HG02763 (cell line): ENCODE data around the gene PDE10A.
"Not testable (repeated sequence)": the region's sequence is repeated elsewhere in the genome, so short reads cannot be mapped to it uniquely, and the experiment has no call there.

Source experiments
- ATAC-seq: cut with Tn5 transposase; IDR thresholded peaks from one replicate; pipeline ENCODE4 v1.9.1; 2021; ENCODE audit warnings: mild to moderate bottlenecking, moderate library complexity; ENCODE audit not compliant: unreplicated experiment

PDE10A gene

DNA sequence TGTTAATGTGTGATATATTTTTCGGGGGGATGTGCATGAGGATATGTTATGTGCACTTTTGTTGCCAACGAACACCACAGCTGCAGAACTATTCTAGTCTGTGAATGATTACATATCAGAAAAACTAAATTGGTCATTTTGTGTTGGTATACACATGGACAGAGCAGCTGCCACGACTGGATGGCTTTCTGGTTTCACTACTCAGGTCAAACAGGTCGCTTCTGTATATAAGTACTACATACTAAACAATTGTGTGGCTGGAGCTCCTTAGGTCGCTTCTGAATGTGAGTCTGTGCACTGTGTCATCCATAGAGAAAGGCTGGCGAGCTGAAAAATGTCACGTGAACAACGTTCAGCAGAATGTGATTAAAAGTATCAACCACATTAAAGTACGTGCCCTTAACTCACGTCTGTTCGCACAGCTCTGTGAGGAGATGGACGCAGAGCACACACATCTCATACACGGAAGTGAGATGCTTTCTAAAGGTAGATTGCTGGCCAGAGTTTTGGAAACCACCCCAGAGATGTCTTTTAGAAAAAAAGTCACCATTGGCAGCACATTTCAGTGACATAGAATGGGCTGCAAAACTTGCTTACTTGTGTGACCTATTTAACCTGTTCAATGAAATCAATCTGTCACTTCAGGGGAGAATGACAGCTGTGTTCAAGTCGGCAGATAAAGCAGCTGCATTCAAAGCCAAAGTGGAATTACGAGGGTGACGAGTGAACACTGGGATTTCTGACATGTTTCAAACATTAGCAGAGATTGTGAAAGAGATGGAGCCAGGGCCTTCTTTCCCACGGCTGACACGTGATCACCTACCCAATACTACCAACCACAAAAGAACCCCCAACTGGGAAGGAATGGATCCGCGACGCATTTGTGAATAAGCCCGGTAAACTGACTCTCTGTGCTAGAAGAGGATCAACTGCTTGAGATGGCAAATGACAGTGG lies 176.6 kb downstream of the PDE10A start:
- no peak for ATAC-seq

- no peak for ATAC-seq
These were observed 178.7 kb downstream of the PDE10A start for GRCh38 chr6:165484178-165484889.

DNA sequence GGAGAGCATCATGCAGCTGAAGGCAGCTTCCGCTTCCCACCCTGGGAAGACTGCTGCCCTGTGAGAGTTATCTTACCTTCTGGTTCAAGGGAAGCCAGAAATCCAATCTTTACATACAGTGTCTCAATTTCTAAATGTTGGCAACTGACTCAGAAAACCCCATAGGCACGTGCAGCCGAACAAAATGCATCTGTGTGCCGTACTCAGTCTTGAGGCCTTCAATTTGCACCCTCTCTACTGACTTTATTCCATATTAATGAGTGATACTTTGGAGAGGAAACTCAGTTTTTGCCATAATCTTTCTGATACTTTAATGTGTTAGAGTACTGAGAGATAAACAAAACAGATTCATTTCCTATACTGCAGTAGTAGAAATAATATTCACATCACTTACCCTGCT lies 181.1 kb downstream of the PDE10A start:
- no peak for ATAC-seq

GRCh38 chr6:165480916-165481315 lies 182.1 kb downstream of the PDE10A start:
- no peak for ATAC-seq

DNA sequence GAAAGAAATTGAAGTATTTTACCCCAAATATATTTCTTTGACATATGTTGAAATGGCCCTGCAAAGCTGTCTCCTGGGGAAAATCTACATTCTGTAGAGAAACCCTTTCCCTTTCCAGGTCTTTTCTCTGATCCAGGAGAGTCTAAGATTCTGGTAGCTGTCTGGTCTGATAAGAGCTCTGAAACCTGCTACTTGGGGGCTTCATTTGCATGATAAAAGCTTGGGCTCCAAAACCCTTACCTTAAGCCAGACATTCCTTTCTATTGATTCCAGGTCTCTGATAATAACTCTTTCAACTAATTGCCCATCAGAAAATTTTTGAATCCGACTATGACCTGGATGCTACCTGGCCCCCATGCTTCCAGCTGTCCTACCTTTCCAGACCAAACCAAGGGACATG lies 184.5 kb downstream of the PDE10A start:
- ATAC-seq = no peak

DNA sequence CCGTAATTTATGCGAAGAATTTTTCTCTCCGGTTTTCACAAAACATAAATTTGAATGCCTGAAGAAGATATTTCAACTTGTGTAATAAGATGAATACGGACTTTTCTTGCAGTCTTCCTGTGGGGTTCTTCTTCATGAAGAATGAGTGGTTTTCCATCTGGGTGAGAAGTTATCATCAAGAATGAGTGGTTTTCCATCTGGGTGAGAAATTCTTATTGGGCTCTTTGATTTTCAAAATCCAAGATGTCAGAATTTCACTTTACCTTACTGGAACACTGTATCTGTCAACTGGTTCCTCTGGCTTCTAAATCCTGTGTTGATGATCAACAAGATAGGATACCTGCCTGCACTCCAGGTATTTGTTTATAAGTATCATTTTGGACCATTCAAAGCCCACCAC lies 193.6 kb downstream of the PDE10A start:
- no peak for ATAC-seq

DNA sequence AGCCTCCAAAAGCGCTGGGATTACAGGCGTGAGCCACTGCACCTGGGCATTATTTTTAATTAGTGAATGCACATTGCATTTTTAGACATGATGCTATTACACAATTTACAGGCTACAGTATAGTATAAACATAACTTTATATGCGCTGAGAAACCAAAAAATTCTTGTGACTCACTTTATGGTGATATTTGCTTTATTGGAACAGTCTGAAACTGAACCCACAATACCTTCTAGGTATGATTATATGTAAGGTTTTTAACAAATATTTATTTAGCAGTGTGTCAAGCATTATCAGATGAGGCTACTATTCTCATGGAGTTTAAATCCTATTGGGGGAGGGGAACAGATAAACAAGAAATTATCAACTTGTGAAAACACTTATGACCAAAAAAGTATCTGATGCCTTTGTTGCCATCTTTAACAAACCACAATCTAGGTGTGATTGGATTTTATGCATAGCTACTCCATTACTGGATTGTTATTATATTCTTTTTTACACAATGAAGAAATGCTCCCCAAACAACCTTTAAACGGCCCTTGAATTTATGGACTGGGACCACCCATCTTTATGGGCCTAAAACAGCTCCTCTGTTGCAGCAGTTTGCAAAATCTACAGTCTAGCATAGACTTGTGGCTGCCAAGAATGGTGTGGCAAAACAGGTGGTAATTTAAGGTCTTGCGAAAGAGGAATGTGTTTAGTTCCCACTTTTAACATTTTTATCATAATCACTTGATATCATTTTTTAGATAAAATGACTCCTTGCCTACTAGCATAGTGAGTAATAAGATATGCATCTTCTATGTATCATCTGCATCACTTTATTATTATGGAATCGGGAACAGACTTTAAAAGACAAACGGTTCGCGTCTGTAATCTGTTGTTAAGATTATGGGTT lies 194.5 kb downstream of the PDE10A start:
- ATAC-seq = no peak

- not testable (repeated sequence) for ATAC-seq
These were observed 199.5 kb downstream of the PDE10A start for GRCh38 chr6:165463499-165463898.

DNA sequence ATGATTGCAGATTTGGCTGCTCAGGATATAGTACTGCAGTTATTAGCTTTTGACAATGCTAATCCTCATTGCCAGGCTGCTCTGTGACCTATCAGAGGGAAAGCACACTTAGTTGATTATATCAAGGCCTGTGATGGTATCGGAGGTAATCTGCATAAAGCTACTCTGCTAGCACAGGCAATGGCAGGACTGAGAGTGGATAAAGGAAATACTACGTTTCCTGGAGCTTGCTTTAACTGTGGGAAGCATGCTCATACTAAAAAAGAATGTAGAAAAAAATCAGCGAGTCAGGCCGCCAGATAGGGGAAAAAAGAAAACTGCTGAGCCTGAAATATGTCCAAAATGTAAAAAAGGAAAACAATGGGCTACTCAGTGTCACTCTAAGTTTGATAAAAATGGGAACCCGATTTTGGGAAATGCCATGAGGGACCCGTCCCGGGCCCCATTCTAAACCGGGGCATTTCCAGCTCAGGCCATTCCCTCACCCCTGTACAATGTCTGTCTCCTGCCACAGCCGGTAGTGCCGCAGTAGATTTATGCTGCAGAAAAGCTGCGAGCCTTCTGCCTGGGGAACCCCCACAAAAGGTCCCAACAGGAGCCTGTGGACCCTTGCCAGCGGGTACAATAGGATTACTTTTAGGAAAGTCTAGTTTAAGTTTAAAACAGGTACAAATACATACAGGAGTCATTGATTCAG lies 203.3 kb downstream of the PDE10A start:
- not testable (repeated sequence) for ATAC-seq

- ATAC-seq = no peak
These were observed 204.9 kb downstream of the PDE10A start for GRCh38 chr6:165458134-165458533.

DNA sequence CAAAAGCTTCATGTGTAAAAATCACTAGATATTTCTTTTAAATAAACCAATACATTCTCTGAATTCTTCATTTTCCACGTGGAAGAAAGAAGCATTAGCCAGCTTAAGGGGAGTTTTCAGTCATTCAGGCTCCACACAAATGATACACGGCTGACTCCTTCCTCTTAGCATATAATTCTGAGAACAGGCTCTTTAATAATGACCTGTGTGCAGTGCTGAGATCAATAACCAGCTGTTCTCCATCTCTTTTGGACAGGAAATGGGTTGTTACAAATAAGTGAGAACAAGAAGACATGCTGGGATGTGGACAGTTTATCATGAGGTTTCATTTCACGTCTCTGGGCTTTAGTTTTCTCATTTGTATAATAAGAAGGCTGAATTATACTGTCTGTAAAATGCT lies 206.8 kb downstream of the PDE10A start:
- no peak for ATAC-seq

- no peak for ATAC-seq
These were observed 207.6 kb downstream of the PDE10A start for GRCh38 chr6:165455488-165455887.

DNA sequence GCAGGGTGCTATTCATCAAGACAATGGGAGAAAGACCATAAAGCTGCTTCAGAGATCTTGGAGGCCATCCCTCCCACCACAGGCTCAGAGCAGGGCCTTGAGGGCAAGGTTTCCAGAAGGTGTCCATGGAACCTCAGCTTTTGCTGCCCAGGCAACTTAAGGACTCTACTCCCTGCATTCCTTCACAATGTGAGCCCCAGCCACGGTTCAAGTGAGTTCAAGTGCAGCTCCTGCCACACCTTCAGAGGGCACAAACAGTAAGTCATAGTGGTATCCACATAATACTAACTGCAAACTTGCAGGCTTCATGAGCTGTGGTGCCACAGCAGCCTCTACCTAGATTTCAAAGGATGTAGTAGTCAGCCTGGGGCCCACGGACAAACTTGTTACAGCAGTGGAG lies 209.6 kb downstream of the PDE10A start:
- ATAC-seq = no peak

DNA sequence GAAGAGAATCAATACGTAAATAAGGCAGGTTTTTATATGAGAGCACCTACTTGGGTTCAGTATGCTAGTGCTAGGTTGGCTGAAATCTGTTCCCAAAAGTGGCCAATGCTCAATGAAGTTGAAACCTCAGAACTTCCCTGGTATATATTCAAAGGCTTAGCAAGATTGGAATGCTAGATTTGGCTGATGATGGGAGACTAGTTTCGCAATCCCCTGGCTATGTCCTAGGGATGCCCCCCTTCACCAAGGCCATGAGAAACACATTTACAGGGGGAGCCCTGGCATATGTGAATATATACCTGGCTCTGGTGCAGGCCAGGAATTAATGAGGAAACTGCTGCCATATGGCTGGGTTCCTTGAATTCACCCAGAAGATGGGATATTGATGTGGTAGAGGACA lies 211.2 kb downstream of the PDE10A start:
- no peak for ATAC-seq

DNA sequence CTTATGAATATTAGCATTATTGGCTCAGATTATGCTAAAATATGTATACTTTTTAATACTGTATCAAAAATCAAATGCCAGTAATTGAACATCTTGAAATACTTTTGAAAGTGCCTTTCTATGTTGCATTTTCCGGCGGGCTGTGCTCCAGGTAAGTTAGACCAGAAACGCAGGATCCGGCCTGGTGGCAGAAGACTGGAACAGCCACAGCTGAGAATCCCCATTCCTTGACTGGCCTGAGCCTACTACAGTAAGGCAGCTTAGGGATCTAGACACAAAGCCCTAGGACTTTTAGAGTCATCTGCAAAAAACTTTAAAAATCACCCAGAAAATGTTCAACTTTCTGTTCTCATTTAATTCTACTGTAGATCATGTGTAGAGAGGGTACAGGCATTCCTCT lies 214.8 kb downstream of the PDE10A start:
- no peak for ATAC-seq

GRCh38 chr6:165447141-165447540 lies 215.9 kb downstream of the PDE10A start:
- ATAC-seq = no peak

GRCh38 chr6:165446331-165446730 lies 216.7 kb downstream of the PDE10A start:
- ATAC-seq = no peak

DNA sequence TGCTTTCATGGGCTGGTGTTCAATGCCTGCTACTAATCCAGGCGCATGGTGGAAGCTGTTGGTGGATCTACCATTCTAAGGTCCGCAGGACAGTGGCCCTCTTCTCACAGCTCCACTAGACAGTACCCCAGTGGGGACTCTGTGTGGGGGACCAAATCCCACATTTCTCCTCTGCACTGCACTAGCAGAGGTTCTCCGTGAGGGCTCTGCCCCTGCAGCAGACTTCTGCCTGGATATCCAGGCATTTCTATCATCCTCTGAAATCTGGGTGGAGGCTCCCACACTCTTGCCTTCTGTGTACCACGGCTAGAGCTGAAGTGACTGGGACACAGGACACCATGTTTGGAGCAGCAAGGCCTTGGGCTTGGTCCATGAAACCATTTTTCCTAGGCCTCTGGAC lies 219.6 kb downstream of the PDE10A start:
- ATAC-seq = no peak

DNA sequence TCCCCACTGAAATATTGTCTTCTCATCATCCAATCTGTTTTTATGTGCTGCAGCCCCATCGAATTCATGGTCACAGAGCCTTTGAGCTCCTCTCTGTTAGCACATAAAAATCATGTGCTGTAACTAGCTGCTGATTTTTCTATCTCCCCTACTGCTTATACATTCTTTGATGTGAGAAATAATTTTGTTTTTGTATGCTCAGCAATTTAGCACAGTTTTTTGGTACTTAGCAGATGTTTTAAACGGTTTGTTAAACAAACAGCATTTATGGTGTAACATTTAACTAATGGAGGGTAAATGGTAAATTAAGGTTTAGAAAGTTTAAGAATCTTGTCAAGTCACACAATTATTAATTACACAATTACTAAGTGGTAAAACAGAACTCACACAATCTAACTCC lies 221.9 kb downstream of the PDE10A start:
- ATAC-seq = no peak

- ATAC-seq = no peak
These were observed 223.0 kb downstream of the PDE10A start for GRCh38 chr6:165439928-165440554.
